ENCODE results near the gene ATP2C2. TPM values are rescaled to one million over a fixed set of nuclear protein-coding genes. Genes with fewer than 3 reads are reported as not detected.

The ATP2C2 gene
- total RNA-seq, 1 experiment from 2014 or later: not detected

DNA sequence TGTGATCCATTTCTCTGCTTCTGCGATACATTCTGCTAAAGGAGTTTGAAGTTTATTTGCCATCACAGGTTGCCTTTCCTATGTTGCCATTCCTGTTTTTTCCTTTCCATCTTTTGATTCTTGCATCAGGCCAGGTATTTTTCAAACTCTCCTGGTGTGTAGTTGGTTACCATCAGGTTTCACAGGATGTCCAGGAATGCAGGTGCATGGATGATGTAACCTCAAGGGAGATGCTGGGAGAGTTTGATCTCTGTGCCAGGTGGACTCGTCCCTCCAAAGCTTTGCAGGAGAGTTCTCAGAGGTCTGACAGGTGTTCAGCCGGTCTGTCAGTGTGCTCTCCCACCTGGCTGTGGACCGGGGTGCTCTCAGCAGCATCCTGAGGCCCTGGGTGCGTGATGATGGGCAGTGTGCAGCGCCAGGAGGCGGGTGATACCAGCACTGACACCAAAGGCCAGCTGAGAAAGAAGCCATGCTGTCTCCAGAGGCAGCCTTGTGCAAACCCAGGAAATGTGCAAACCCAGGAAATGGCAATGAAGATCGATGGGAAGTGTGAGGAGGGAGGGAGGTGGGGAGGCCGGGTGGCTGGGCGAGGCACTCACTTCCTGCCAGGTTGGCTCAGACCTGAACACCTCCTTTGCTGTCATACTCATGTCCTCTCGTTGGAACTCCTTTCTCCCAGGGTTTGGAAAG, 1.7 kb downstream of the ATP2C2 start:
- intact Hi-C loops (cut with micrococcal nuclease; ENCODE audit: unreplicated experiment): no loop called here
- TF ChIP-seq CTCF (conservative IDR thresholded peaks at IDR 0.05; ENCODE audit: low read depth, low read length) (no peak), EZH2 (IDR thresholded peaks at IDR 0.05; ENCODE audit: borderline replicate concordance, low read depth, low read length, poor library complexity, severe bottlenecking) (no peak)
- H3K36me3 ChIP-seq (ENCODE audit: insufficient read depth, low read length, poor library complexity, severe bottlenecking): no peaks in the 10 kb centered on the region
- H3K4me1 ChIP-seq (ENCODE audit: insufficient read depth, low read length, poor library complexity, severe bottlenecking): no peaks in the 10 kb centered on the region
- ChIA-PET CTCF (interaction anchor here (0.6 kb wide), 1 partner anchor 1442 kb away, joined by 3 read pairs; no protein-coding TSS in a partner anchor), POLR2A (ENCODE audit: low non-redundant PET) (no interaction called here)
- H3K27me3 ChIP-seq (replicated peaks; ENCODE audit: insufficient read depth, low read depth, low read length, poor library complexity): peaks cover 82% of the 10 kb centered on the region
- BruUV-seq (replicated peaks): no TSS peak
- no peak for DNase-seq (ENCODE audit: low spot score)
- no peaks in the 10 kb centered on the region for H3K9me3 ChIP-seq (ENCODE audit: low read depth, low read length, poor library complexity, severe bottlenecking)
- no peak overlapping the region for H3K27ac ChIP-seq (ENCODE audit: low read depth, low read length, poor library complexity, severe bottlenecking)
- no peak overlapping the region for H3K4me3 ChIP-seq (ENCODE audit: low read depth, low read length, poor library complexity, severe bottlenecking)

DNA sequence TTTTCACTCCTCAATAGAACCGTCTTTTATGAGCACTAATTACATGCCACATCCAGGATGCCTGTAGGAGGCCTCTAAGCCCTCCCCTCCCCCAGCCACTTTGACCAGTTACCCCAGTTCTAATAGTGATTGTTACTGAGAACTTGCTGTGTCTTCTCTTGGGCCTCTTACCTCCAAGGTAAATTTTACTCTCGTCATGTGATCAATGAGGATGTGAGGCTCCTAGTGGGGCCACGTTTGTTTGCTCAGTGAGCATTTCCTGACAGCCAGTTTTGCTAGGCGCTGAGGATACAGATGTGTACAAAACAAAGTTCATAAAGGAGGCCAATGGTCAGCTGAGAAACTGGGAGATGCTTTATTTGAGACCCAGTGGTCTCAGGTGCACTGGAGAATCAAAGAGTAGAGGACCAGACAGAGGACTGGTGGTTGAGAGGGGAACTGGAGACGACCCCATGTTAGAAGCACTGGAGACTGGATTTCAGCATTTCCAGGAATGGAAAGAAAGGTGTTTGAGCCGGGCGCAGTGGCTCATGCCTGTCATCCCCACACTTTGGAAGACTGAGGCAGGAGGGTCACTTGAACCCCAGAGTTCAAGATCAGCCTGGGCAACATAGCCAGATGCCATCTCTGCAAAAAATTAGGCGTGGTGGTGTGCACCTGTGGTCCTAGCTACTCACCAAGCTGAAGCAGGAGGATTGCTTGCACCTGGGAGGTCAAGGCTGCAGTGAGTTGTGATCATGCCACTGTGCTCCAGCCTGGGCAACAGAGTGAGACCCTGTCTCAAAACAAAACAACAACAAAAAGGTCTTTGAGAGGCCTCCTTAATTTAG, 2.6 kb downstream of the ATP2C2 start:
- intact Hi-C loops (cut with micrococcal nuclease; ENCODE audit: unreplicated experiment): no loop called here
- Histone ChIP-seq H3K27ac (ENCODE audit: low read depth, low read length, poor library complexity, severe bottlenecking) (no peak overlapping the region), H3K36me3 (ENCODE audit: insufficient read depth, low read length, poor library complexity, severe bottlenecking) (no peaks in the 10 kb centered on the region), H3K4me1 (ENCODE audit: insufficient read depth, low read length, poor library complexity, severe bottlenecking) (no peaks in the 10 kb centered on the region), H3K27me3 (replicated peaks; ENCODE audit: insufficient read depth, low read depth, low read length, poor library complexity) (peaks cover 87% of the 10 kb centered on the region), H3K9me3 (ENCODE audit: low read depth, low read length, poor library complexity, severe bottlenecking) (no peaks in the 10 kb centered on the region), H3K4me3 (ENCODE audit: low read depth, low read length, poor library complexity, severe bottlenecking) (no peak overlapping the region)
- POLR2A ChIA-PET (ENCODE audit: low non-redundant PET): no interaction called here
- no peak for DNase-seq (ENCODE audit: low spot score)
- no peak for TF ChIP-seq EZH2 (IDR thresholded peaks at IDR 0.05; ENCODE audit: borderline replicate concordance, low read depth, low read length, poor library complexity, severe bottlenecking)
- no peak for TF ChIP-seq CTCF (conservative IDR thresholded peaks at IDR 0.05; ENCODE audit: low read depth, low read length)
- BruUV-seq (replicated peaks): no TSS peak
- CTCF ChIA-PET: interaction anchor here (0.6 kb wide), 1 partner anchor 1441 kb away, joined by 3 read pairs; no protein-coding TSS in a partner anchor

DNA sequence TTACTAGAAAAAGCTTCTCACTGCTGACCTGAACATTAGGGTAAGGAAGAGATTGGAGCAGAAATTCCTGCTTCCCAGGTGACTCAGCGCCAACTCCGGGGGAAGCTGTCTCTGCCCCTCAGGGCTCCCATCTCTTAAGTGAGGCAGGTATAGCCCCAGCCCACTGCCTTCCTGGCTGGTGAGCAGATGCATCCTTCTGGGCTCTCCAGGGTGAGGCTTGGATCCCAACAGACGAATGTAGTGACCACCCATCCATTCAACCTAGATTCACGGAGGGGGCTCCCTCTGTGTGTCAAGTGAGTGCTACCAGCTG, 3.2 kb downstream of the ATP2C2 start:
- no peak for TF ChIP-seq CTCF (conservative IDR thresholded peaks at IDR 0.05; ENCODE audit: low read depth, low read length)
- no peak for TF ChIP-seq EZH2 (IDR thresholded peaks at IDR 0.05; ENCODE audit: borderline replicate concordance, low read depth, low read length, poor library complexity, severe bottlenecking)
- H3K27ac ChIP-seq (ENCODE audit: low read depth, low read length, poor library complexity, severe bottlenecking): no peak overlapping the region
- CTCF ChIA-PET: no interaction called here
- H3K4me1 ChIP-seq (ENCODE audit: insufficient read depth, low read length, poor library complexity, severe bottlenecking): no peaks in the 10 kb centered on the region
- intact Hi-C loops (cut with micrococcal nuclease; ENCODE audit: unreplicated experiment): no loop called here
- no peak overlapping the region for H3K4me3 ChIP-seq (ENCODE audit: low read depth, low read length, poor library complexity, severe bottlenecking)
- no peak for DNase-seq (ENCODE audit: low spot score)
- H3K9me3 ChIP-seq (ENCODE audit: low read depth, low read length, poor library complexity, severe bottlenecking): no peaks in the 10 kb centered on the region
- no TSS peak for BruUV-seq (replicated peaks)
- POLR2A ChIA-PET (ENCODE audit: low non-redundant PET): no interaction called here
- peaks cover 87% of the 10 kb centered on the region for H3K27me3 ChIP-seq (replicated peaks; ENCODE audit: insufficient read depth, low read depth, low read length, poor library complexity)
- no peaks in the 10 kb centered on the region for H3K36me3 ChIP-seq (ENCODE audit: insufficient read depth, low read length, poor library complexity, severe bottlenecking)
